ENCODE data around the gene MAGI2.
A peak's percentile ranks its signal among the peaks of the same experiment; 100 is the strongest.

Gene MAGI2

DNA sequence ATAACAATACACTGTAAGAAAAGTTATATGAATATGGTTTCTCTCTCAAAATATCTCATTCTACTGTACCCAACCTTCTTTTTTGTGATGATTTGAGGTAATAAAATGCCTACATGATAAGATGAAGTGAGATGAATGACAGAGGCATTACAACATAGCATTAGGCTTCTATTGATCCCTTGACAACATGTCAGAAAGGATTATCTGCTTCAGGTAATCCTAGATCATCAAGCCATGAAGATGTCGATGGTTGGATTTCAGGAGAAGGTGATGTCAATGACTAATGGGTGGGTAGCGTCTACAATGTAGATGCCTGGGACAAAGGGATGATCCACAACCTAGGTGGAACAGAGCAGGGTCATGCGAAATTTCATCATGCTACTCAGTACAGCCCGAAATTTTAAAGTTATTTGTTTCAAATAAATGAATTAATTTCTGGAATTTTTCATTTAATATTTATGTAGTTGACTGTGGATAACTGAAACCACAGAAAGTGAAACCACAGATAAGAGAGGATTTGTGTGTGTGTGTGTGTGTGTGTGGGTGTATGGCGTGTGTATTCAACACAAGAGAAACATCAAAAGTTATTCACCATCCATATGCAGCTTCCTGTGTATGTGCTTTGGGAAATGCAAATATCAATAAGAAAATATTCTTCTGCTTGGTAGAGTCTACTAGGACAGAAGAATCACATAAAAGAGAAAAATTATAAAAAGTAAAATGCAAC, 77.0 kb downstream of the MAGI2 start:
- no peak for DNase-seq (ENCODE audit: low read depth)

DNA sequence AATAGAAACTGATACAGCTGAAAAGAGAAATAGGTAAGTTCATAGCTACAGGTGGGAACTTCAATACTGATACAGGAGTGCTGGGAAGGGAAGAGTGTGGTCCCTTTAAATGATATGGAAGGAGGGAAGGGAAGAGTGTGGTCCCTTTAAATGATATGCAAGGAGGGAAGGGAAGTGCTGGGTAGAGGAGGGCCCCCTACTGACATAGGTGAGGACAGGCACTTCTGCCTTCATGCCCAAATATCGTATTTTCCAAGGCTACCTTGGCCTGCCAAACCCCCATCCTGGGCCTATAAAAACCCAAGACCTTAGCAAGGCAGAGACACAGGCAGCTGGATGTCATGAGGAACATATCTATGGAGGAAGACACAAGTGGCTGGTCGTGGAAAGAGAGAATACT, 92.3 kb downstream of the MAGI2 start:
- DNase-seq (ENCODE audit: low read depth), result no peak

DNA sequence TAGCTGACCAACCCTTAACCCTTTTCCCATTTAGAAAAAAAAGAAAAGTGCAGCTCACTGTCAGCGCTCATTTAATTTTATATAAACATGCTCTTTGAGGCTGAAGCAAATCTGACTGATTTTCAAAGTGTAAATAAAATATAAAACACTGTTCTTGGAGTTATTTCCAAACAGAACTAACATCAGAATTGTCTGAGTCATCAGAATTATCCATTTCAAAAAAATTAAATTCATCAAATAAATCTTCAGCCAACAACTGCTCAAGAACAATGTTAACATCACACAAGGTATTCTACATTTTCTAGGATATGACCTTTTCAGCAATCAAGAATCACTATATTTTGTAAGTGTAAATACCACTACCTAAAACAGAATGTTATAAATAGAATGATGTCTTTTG, 93.6 kb downstream of the MAGI2 start:
- DNase-seq (ENCODE audit: low read depth), result no peak

DNA sequence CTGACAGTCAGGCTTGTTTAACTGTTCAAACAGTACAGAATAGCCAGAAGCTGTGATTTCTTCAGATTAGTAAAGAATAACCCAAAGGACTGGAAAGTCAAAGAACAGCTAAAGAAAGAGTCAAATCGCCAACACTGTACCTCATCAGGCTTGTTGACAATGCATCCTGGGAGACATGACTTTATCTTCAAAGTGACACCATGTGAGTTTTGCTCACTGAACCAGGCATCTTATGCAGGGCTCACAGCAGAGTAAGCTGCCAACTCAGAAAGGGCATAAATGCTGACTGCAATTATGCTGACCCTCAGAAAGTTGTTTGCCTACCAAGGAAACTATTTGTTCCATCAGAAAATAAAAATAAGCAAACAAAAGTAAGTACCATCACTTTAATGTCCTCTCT, 96.4 kb downstream of the MAGI2 start:
- no peak for DNase-seq (ENCODE audit: low read depth)

DNA sequence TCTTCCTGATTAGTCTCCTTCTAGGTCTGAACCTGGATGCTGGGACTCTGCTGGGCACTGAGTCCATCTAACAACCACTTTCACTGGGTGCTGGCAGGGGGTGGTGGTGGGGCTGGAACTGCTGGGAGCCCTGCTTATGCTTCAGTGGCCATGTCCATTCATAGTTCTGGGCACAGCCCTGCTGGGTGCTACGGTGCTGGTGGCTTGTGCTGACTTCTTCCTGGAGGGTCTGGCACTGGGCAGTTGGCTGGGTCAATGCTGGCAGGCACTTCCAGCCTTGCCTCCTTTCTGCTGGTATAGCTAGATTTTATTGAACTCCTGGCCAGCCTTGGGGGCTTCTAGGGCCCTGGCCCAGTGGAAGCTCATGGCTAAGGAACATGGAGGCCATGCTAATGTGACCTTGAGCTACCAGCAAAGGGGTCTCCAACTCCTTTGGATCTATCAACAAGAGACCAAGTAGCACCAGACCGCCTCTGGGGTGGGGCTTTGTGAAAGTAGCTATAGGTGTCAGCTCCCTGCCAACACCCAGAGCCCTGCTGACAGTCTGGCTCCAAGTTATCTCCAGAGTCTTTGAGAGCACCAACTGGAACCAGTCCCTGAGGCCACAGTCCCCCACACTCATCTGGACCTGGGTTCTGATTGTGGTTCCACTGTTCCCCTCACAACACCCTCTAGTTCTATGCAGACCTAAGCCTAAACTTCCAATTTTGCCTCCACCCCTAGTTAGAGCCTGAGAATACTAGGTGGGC, 99.6 kb downstream of the MAGI2 start:
- no peak for DNase-seq (ENCODE audit: low read depth)

DNA sequence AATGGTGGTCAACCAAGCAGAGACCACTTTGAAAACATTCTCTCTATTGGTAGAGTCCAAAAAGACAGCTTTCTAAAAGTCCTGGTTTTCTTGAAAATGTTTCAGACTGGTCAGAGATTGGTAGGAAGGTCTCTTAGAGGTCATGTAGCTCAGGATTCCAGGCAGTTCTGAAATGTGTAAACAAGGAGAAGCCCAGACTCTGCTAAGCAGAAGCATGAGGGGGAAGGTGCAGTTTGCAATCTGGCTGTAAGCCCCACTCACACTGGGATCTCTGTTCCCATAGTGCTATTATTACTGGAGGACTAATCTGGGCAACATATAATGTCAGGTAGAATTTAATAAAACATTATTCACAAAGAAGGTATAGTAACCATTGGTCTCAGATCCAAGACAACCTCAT, 101.1 kb downstream of the MAGI2 start:
- DNase-seq (ENCODE audit: low read depth), result no peak

DNA sequence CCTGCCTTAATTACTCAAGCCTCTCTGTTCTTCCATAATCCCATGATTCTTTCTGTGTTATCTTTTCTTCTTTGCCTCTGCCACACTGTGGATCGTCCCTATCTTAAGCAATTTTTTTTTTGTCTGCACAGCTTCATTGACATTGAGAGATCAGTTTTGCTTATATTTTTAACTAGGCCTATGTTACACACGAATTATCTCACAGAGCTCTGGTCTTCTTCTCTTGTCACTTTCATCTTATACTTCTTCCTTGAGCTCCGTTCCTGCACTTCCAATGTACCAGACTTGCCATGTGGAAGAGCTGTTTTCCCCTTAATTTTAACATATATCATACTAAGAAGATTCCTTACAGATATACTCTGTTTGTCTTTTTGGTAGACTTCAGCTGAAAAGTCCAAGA, 106.1 kb downstream of the MAGI2 start:
- DNase-seq (ENCODE audit: low read depth), result no peak

DNA sequence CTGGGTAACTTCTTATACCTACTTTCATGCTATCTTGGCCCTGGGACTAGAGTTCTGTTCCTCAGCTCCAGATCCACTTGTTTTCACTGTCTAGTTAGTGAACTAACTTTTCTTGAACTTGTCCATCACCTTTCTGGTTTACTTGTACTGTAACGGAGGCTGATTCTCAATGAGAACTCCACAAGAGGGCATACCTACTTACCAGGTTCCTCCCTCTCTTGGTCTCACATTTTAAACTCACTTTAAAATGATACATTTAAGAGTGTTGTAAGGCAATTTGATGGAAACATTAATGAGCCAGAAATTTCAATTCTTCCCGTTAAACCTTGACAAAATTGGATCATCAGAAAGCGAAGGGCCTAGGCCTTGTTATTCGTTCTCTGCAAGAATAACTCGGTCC, 111.6 kb downstream of the MAGI2 start:
- DNase-seq (ENCODE audit: low read depth), result no peak

DNA sequence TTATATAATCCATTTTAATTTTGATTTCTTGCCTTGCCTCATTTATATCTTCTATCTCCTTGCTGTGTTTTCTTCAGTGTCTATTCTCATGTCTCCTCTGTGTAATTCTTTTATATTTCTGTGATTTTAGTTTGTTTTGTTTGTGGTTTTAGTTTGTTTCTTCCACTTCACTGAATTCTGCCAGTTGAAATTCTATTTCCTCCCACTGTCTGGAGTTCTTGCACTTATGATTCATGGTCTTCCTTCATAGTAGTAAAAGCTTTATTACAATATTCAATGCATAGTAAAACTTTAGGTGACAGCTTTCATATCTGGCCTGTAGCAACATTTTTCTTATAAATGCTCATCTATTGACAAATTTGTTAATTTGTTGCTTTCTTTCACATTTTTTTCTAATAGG, 113.3 kb downstream of the MAGI2 start:
- DNase-seq (ENCODE audit: low read depth), result no peak

DNA sequence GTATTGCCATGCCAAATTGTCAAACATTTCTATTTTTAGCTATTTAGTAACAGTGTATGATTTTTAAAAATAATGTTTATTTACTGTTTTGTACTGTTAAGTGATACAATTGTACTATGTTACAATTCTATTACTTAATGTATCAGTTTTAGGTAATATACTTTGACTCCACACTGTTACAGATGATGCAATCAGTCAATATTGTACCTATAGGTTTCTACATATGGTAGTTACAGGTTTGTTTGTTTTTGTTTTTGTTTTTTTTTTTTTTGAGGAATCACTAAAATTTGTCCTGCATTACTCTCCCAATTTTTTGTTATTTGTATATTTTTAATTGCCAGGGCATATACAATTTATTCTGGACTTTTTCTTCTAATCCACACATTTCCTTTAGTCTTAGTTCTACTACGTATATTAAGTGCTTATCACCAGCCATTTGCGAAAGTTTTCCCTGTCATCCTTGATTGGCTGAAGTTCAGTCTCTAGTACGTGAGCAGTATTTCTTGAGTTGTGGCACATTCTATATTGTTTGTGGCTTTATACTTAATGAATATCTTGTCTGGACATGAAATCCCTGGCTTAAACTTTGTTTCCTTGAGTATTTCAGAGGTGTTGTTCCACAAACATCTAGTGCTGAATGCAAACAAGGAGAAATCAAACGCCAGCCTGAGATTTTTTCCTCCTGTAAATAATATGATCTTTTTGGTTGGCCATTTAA, 114.1 kb downstream of the MAGI2 start:
- no peak for DNase-seq (ENCODE audit: low read depth)

DNA sequence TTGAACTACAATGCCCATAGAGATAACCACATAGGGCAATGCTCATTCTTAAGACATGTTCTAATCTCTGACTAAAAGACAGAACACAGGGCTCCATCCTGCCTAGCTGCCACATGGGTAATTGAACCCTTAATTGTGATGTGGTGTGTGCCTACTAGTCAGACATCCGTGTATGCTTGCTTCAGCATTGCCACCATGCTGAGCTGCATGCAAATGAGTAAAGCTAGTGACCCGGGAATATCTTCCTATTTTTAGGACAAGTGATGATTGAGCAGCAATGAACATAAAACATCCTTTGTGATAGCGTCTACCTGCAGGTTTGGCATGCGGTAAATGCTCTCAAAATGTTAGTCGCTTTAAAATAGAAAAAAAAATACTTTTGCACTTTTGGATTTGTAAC, 115.8 kb downstream of the MAGI2 start:
- DNase-seq (ENCODE audit: low read depth), result no peak

DNA sequence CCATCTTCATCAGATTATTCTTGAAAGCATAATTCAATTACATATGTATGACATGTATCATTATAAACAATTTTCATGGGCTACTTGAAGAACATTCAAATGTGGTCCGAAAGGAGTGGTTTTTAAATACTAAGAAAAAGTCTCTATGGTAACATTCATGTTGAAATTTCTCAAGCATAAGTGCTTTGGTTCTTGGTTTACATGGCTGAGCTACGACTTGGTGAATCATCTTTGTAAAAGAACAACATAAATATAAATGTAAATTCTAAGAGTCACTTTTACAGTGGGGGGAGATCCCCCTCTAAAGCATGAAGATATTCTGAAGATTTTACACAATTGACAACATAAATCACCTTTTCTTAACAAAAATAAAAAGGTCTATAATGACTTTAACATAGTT, 118.6 kb downstream of the MAGI2 start:
- DNase-seq (ENCODE audit: low read depth), result no peak

DNA sequence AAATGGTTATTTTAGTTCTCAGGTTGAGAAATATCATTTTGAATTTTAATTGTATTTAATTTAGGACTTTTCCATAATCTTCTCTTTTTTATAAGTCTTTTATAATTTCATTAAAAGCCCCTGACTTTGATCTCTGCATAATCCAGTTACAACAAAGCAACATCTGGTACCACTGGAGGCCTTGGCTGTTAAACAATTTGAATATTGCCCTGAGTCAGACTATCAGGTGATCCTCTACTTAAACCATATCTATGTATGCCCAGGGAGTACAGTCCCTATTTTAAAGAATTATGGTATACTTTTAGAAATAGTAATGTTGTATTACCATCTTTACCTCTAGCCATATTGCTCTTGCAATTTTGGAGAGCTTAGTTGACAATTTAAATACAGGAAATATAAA, 119.1 kb downstream of the MAGI2 start:
- DNase-seq (ENCODE audit: low read depth), result no peak

DNA sequence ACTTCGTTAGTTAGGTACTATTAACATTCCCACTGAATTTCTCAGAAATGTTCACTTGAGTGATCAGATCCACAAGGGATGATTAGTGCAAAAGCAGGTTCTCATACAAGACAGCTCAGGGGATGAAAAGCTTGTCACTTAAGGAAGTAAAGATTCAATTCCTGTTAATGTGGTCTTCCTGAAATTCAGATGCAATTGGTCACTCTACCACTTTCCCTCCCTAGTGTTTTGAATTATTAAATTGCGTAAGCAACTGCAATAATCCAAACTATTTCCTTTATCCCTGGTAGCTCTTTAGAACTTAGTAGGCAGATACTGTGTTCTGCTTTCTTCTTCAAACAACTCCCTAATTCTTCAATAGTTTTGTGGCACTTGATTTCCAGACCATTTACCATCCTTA, 121.4 kb downstream of the MAGI2 start:
- DNase-seq (ENCODE audit: low read depth), result peak; percentile 9

DNA sequence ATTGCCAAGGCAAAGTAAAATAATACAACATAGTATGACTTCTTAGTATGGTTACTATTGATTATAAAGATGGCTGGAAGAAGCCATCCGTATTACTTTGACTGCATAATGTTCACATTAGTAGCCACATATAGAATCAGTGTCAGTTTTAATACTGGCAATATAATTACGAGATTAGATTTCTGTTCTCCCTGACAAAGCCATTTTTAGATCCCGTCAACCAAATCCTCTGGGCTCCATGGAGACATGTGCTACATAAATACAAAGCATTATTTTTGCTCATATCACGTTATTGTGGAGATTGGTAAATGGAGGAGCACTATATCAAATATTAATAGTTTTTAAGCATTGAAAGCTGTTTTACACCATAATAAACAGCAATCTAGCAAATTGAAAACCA, 124.0 kb downstream of the MAGI2 start:
- no peak for DNase-seq (ENCODE audit: low read depth)

DNA sequence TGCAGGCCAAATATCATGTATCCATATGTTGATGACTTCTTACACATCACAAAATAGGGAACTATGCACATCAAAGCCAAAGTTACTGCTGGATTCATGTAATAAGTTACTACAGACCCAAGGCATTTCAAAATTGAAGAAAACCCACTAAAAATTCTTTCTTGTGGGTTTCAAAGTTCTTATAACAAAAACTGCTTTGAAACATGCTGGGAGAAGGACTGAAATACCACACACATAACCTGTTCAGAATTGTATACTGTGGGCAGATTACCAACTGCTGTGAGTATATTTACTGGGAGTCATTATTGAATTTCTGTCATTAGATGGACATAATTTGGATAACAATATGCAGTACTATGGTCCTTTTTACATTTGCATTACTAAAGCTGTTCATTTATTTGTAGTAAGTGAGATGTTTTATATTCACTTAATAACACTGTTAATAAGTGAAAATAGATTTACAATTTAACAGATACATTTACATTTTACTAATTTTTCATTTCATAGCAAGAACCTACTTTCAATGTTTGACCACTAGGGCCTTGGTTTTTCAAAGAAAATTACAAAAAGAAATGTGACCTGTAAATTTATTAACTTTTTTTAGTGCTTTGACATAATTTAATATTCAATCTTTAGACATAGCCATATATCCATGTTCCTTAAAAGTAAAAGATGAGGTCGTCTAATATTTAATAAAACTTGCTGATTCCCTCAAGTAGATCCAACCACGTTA, 132.6 kb downstream of the MAGI2 start:
- DNase-seq (ENCODE audit: low read depth), result no peak

DNA sequence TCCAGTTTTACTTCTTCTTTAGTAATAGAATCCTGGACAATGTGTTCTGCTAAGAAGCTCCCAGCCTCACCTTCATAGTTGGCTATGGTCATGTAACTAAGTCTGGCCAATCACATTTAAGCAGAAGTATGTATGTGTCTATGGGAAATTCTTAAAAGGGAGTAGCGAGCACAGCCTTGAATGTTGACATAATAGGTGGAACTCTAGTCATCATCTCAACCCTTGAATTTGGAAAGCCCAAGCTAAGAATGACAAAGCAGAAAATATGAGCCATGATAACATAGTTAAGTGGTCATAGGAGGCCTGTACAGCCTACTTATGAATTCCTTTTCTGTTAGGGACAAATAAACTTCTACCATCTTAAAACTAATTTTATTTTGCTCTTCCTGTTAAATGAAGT, 134.1 kb downstream of the MAGI2 start:
- no peak for DNase-seq (ENCODE audit: low read depth)

DNA sequence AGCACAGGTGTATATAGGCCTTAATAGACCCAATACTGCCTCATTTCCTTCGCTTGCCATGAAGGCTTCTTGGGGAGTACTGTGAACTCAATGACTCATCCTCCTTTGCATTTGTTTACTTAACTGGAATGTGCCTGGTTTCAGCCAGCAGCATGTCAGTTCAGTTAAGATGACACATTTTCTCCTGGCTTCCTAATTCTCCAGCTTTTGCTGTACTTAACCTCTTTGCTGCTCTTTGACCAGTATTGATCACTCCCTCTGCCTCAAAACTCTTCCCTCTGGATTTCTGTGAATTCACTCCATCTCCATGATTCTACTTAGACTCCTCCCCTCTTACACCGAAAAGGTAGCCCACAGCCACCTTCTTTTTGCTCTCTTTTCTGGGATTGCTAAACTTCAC, 135.7 kb downstream of the MAGI2 start:
- peak; percentile 75 for DNase-seq (ENCODE audit: low read depth)

DNA sequence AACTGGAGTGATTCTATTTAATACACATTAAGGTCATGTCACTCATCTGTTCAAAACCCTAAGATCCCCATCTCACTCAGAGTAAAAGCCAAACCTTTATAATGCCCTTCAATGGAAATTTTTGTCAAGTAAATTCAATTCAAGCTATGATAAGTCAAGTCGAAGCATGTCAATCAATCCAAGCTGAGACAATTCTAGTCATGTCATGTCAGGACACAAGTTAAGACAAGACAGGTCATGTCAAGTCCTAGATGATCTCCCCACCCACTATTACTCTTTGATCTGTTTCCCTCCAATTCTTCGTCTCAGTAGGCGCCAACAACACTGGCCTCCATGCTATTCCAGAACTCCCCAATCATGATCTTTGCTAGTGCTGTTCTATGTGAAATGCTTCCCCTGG, 141.4 kb downstream of the MAGI2 start:
- DNase-seq (ENCODE audit: low read depth), result no peak

DNA sequence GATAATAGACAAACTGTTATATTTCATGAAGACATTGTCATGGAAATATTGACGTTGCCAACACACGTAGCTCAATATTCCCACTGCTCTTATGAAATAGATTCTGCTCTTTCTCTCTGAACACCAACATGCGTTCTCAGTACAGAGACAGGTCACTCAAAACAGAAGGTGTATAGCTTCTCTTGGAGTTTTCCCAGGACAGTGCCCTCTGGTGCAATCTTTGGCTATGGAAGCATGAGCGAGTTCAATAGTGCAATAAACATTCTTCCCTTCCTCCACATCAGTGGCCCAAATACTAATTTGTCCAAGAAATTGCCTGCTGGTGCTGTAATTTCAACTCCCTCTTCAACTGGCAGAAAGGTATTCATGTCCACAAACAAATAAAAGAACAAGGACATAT, 145.3 kb downstream of the MAGI2 start:
- peak; percentile 13 for DNase-seq (ENCODE audit: low read depth)

DNA sequence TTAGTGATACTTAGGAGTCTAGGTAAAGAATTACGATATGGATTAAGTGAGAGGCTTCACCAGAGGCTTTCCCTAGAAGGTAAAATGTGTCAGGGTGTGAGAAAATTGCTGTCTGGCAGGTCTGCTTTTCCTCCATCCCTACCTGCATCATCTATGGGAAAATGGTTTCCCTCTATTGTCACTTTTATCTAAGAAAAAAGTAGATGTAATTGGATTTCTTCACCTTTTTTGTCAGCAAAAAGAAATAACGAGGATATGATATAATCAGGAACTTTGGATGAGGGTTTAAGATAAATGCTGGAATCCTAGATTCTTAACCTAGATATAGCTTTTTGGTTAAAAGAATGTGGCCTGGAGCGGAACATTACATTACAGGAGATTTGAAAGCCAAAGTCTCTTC, 146.1 kb downstream of the MAGI2 start:
- DNase-seq (ENCODE audit: low read depth), result no peak

DNA sequence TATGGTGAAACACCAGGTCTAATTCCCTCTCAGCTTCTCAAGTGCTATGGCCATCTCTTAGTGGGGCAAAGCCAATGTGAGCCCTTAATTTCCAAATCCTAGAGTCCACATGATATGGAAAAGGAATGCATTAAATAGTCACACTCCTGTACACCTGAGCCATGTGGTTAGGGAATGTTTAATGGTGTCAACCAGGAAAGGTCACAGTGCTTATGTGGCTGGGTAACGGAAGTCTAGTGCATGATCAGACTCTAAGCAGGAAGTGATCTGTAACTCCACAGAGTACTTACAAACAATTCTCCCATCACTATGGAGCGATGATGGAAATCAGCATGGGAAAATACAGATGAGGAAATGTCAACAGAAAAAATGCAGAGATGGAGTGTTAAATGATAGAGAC, 148.8 kb downstream of the MAGI2 start:
- no peak for DNase-seq (ENCODE audit: low read depth)

DNA sequence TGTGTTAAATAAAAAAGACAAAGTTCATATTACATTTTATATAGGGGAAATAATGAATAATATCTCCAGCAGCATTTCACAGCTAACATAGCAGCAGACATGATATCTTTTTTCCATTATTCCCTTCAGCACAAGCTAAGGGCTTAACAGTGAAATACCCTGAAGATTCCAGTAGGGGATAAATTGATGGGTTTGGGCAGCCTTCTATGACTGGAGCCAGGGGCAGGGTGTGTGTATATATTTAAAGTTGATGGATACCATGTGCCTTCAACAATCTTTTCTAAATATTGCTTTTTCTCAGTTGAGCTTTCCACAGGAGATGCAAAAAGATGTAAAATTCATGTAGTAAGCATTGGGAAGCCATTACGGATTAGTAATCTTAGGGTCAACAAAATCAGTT, 151.2 kb downstream of the MAGI2 start:
- DNase-seq (ENCODE audit: low read depth), result no peak
